Neural progenitor cell (in vitro differentiated cells): ENCODE results near the gene PRDX1. TPM values are rescaled to one million over a fixed set of nuclear protein-coding genes. Genes with fewer than 3 reads are reported as not detected.

ENCODE experiments used
- DNase-seq: peaks from one replicate; pipeline ENCODE4 v3.0.0-alpha.2; 2016; ENCODE audit warnings: low spot score
- H2AFZ ChIP-seq: fragments of 200-600 bp; sonication (generic); replicated peaks from 2 replicates; pipeline ENCODE4 v1.6.1; 2016; ENCODE audit warnings: antibody characterized with exemption
- H3F3A ChIP-seq: fragments of 200-600 bp; sonication (generic); 2 replicates; pipeline ENCODE4 v1.6.1; 2016; ENCODE audit warnings: antibody characterized with exemption, low read depth
- H3K27ac ChIP-seq: fragments of 200-600 bp; sonication (generic); 2 replicates; pipeline ENCODE4 v1.5.1; 2016; ENCODE audit warnings: mild to moderate bottlenecking
- H3K27me3 ChIP-seq: fragments of 200-600 bp; sonication (generic); 2 replicates; pipeline ENCODE4 v1.6.1; 2016; ENCODE audit warnings: mild to moderate bottlenecking, moderate library complexity
- H3K36me3 ChIP-seq: fragments of 200-600 bp; sonication (generic); 2 replicates; pipeline ENCODE4 v1.5.1; 2016
- H3K4me1 ChIP-seq: fragments of 200-600 bp; sonication (generic); 2 replicates; pipeline ENCODE4 v1.6.1; 2016; ENCODE audit warnings: mixed run types
- H3K4me2 ChIP-seq: fragments of 200-600 bp; sonication (generic); 2 replicates; pipeline ENCODE4 v1.6.1; 2016
- H3K4me3 ChIP-seq: fragments of 200-600 bp; sonication (generic); 2 replicates; pipeline ENCODE4 v1.5.1; 2016
- H3K79me2 ChIP-seq: fragments of 200-600 bp; sonication (generic); 2 replicates; pipeline ENCODE4 v1.6.1; 2016; ENCODE audit warnings: low read depth
- H3K9ac ChIP-seq: fragments of 200-600 bp; sonication (generic); 2 replicates; pipeline ENCODE4 v1.6.1; 2016
- H3K9me3 ChIP-seq: fragments of 200-600 bp; sonication (generic); 2 replicates; pipeline ENCODE4 v1.5.1; 2016; ENCODE audit warnings: low read depth
- H4K20me1 ChIP-seq: fragments of 200-600 bp; sonication (generic); 2 replicates; pipeline ENCODE4 v1.6.1; 2016; ENCODE audit warnings: low read depth
- H3K27ac Mint-ChIP-seq: 3 replicates; pipeline ENCODE4 v1.8.0; 2021; ENCODE audit warnings: mixed read lengths
- H3K27me3 Mint-ChIP-seq: 2 replicates; pipeline ENCODE4 v1.8.0; 2022; ENCODE audit warnings: low read depth, mild to moderate bottlenecking, inconsistent platforms, moderate library complexity, mixed read lengths; ENCODE audit not compliant: insufficient read depth
- H3K36me3 Mint-ChIP-seq: 3 replicates; pipeline ENCODE4 v1.8.0; 2021; ENCODE audit warnings: mixed read lengths
- H3K4me1 Mint-ChIP-seq: 3 replicates; pipeline ENCODE4 v1.8.0; 2021; ENCODE audit warnings: mixed read lengths
- H3K4me3 Mint-ChIP-seq: 3 replicates; pipeline ENCODE4 v1.8.0; 2021; ENCODE audit warnings: mild to moderate bottlenecking, moderate library complexity, mixed read lengths
- H3K9me3 Mint-ChIP-seq: 3 replicates; pipeline ENCODE4 v1.8.0; 2020; ENCODE audit warnings: mixed read lengths
- CTCF ChIP-seq: fragments of 200-600 bp; sonication (generic); IDR thresholded peaks from 2 replicates; pipeline ENCODE4 v1.5.1; 2017; ENCODE audit warnings: antibody characterized with exemption, mild to moderate bottlenecking
- EZH2 ChIP-seq: fragments of 200-600 bp; sonication (generic); IDR thresholded peaks from 2 replicates; pipeline ENCODE4 v1.6.1; 2017; ENCODE audit warnings: antibody characterized with exemption, mild to moderate bottlenecking, moderate library complexity
- EZH2phosphoT487 ChIP-seq: fragments of 200-600 bp; sonication (generic); IDR thresholded peaks from 2 replicates; pipeline ENCODE4 v1.6.1; 2017; ENCODE audit warnings: antibody characterized with exemption
- total RNA-seq: library from RNA; depleted of rRNA; stranded (reverse); fragments of >200 nt; gene quantifications from 2 replicates; pipeline ENCODE4 v1.2.3, GENCODE V29; 2015; ENCODE audit warnings: low replicate concordance

The PRDX1 gene
- 477 and 653 TPM in 2 replicates for total RNA-seq

GRCh38 chr1:45521413-45522323 lies at the start of gene PRDX1:
TSS of gene PRDX1 (minus strand) at chr1:45521884. CDS start at chr1:45519043, 2,841 bp downstream.
- H3K4me3 ChIP-seq = peak within 1 kb of the TSS; percentile 89
- Mint-ChIP-seq H3K9me3 (no peaks in the 10 kb centered on the region), H3K27ac (peak within 1 kb of the TSS; percentile 88), H3K36me3 (peaks cover 3% of the 10 kb centered on the region), H3K4me3 (peak within 1 kb of the TSS; percentile 90), H3K27me3 (peaks cover 3% of the 10 kb centered on the region), H3K4me1 (peaks cover 34% of the 10 kb centered on the region)
- peak within 1 kb of the TSS; percentile 85 for H3K9ac ChIP-seq
- no peaks in the 10 kb centered on the region for H3K36me3 ChIP-seq
- H3K9me3 ChIP-seq = no peaks in the 10 kb centered on the region
- peaks cover 23% of the 10 kb centered on the region for H3K4me1 ChIP-seq
- no peak for TF ChIP-seq EZH2phosphoT487
- peak; percentile 17 for TF ChIP-seq CTCF
- TF ChIP-seq EZH2 = no peak
- H3F3A ChIP-seq = peaks cover 28% of the 10 kb centered on the region
- H3K27me3 ChIP-seq = no peaks in the 10 kb centered on the region
- peak within 1 kb of the TSS; percentile 40 for H3K27ac ChIP-seq
- peaks cover 23% of the 10 kb centered on the region for H4K20me1 ChIP-seq
- H2AFZ ChIP-seq = peak within 1 kb of the TSS; percentile 91
- peaks cover 55% of the 10 kb centered on the region for H3K79me2 ChIP-seq
- peak; percentile 96 for DNase-seq
- H3K4me2 ChIP-seq = peak within 1 kb of the TSS; percentile 92

GRCh38 chr1:45570631-45571030 lies 48.9 kb upstream of the PRDX1 start:
- Histone ChIP-seq H3K4me1 (peaks cover 13% of the 10 kb centered on the region), H2AFZ (no peak overlapping the region), H3K4me3 (no peak overlapping the region), H3K36me3 (no peaks in the 10 kb centered on the region), H3K9ac (no peak overlapping the region), H3K27ac (no peak overlapping the region), H3F3A (peaks cover 41% of the 10 kb centered on the region), H3K27me3 (no peaks in the 10 kb centered on the region), H4K20me1 (peaks cover 10% of the 10 kb centered on the region), H3K79me2 (no peaks in the 10 kb centered on the region), H3K9me3 (no peaks in the 10 kb centered on the region), H3K4me2 (no peak overlapping the region)
- no peak for DNase-seq
- H3K4me1 Mint-ChIP-seq = peaks cover 11% of the 10 kb centered on the region
- H3K36me3 Mint-ChIP-seq = peaks cover 21% of the 10 kb centered on the region
- H3K9me3 Mint-ChIP-seq = no peaks in the 10 kb centered on the region
- H3K27ac Mint-ChIP-seq = no peak overlapping the region
- no peaks in the 10 kb centered on the region for H3K27me3 Mint-ChIP-seq
- TF ChIP-seq EZH2 (no peak), CTCF (no peak), EZH2phosphoT487 (no peak)
- no peak overlapping the region for H3K4me3 Mint-ChIP-seq

GRCh38 chr1:45569962-45570581 lies 48.4 kb upstream of the PRDX1 start:
- peak; percentile 76 for DNase-seq
- Histone ChIP-seq H3K4me1 (peaks cover 13% of the 10 kb centered on the region), H3F3A (peaks cover 41% of the 10 kb centered on the region), H3K36me3 (no peaks in the 10 kb centered on the region), H2AFZ (no peak overlapping the region), H3K9ac (no peak overlapping the region), H3K79me2 (no peaks in the 10 kb centered on the region), H4K20me1 (peaks cover 10% of the 10 kb centered on the region), H3K27me3 (no peaks in the 10 kb centered on the region), H3K27ac (peak overlapping the region; percentile 3), H3K9me3 (no peaks in the 10 kb centered on the region), H3K4me3 (no peak overlapping the region), H3K4me2 (no peak overlapping the region)
- Mint-ChIP-seq H3K27me3 (no peaks in the 10 kb centered on the region), H3K36me3 (peaks cover 21% of the 10 kb centered on the region), H3K4me1 (peaks cover 11% of the 10 kb centered on the region), H3K9me3 (no peaks in the 10 kb centered on the region), H3K27ac (no peak overlapping the region), H3K4me3 (no peak overlapping the region)
- TF ChIP-seq EZH2 (no peak), CTCF (peak; percentile 97)
